Epithelial cell of proximal tubule (primary cell): ENCODE results near the gene GABRA5. TPM values are rescaled to one million over a fixed set of nuclear protein-coding genes. Genes with fewer than 3 reads are reported as not detected.
A peak's percentile ranks its signal among the peaks of the same experiment; 100 is the strongest.

Source experiments
- DNase-seq: peaks from one replicate; pipeline ENCODE4 v3.0.0-alpha.2; 2011; ENCODE audit warnings: low read depth
- H3K4me3 ChIP-seq: 2 replicates; pipeline ENCODE4 v1.5.1; 2011; ENCODE audit warnings: low read depth, mild to moderate bottlenecking, low read length
- CTCF ChIP-seq: conservative IDR thresholded peaks from 2 replicates; pipeline ENCODE4 v1.5.1; 2012; ENCODE audit warnings: low read depth, mild to moderate bottlenecking, low read length
- total RNA-seq: library from RNA; depleted of rRNA; stranded (reverse); fragments of >200 nt; gene quantifications from 2 replicates; pipeline ENCODE4 v1.2.3, GENCODE V29; 2015

The GABRA5 gene
- total RNA-seq, 1 donor from 2014 or later = 0.29 TPM

DNA sequence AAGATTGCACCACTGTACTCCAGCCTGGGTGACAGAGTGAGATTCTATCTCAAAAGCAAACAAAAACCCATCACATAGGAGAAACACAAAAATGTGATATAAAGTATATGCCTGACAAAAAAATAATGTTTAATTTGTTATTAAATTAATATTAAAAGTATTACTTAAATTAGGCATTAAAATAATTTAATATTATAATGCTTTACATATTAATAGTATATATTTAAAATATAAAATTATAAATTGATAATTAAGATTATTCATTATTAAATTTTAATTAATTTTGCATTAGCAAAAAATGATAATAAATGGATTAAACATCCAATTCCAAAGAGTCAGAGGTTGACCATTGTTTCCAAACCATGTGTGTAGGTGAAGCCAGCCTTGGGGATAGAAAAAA, 22.0 kb upstream of the GABRA5 start:
- DNase-seq = no peak

DNA sequence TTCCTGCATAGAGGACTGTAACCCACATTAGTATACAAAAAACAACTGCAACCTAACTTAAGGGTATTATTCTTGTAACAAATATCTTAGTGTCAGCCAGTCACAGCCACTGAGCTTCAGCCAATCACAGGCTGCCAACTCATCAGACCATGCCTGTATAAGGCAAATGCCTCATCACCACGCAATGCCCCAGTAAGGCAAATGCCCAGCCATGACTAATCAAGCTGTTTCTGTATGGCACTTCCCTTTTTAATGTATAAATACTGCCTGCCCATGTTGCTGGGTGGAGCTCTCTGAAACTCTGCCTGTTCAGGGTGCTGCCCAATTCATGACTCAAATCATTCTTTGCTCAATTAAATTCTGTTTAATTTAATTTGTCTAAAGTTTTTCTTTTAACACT, 18.4 kb upstream of the GABRA5 start:
- no peak overlapping the region for H3K4me3 ChIP-seq
- no peak for DNase-seq
- TF ChIP-seq CTCF = no peak

More for the DNA sequence above, 22.0 kb upstream of the GABRA5 start:
- H3K4me3 ChIP-seq = no peak overlapping the region
- no peak for TF ChIP-seq CTCF

- H3K4me3 ChIP-seq = no peak overlapping the region
- DNase-seq = no peak
- no peak for TF ChIP-seq CTCF
Observed at GRCh38 chr15:26850161-26850560, 16.7 kb upstream of the GABRA5 start.

DNA sequence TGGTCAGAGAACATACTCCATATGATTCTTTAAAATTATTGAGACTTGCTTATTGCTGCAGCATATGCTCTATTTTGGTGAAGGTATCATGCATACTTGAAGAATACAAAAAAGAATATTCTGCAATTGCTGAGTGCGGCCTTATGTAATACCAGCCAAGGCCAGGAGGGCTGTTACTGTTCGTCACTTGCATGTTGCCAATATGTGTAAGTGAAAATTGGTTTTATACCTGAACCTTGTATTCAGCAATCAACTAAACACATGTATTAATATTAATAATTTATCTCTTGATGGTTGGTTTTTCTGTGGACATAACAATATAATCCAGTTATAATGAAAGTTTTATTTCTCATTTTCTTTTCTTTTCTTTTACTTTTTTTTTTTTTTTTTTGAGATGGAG, 13.9 kb upstream of the GABRA5 start:
- no peak for TF ChIP-seq CTCF
- no peak for DNase-seq
- no peak overlapping the region for H3K4me3 ChIP-seq

DNA sequence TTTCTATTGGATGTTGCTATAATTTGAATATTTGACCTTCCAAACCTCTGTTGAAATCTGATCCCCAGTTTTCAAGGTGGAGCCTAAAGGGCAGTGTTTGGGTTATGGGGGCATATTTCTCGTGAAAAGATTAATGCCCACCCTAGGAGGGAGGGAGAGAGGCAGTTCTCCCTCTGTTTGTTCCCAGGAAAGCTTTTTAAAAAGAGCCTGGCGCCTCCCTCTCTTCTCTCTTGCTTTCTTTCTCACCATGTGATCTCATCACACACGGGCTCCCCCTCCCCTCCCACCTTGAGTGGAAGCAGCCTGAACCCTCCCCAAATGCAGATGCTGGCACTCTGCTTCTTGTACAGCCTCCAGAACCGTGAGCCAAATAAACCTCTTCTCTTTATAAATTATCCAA, 12.4 kb upstream of the GABRA5 start:
- TF ChIP-seq CTCF = no peak
- no peak for DNase-seq
- H3K4me3 ChIP-seq = no peak overlapping the region

DNA sequence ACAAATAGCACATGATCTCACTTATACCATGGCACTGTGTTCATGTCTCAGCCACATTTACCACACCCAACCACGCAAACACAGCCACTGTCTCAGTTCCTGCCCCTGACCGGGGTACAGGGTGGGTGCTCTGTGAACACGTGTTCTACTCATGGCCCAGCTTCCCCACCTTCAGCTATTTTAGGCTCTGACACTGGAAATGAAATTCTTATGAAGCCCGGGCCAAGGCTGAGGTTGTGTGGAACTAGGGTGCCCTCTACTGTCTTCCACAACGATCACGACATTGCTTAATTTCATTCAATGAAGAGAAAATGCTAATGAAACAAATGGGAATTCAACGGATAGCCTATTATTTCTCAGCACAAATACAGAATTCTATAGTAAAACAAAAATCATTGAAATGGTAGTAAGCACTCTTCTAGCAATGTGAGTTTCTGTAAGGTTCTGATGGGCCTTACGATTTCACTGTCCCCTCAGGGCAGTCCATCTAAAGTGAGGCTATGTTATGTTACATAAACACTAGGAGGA, 2.1 kb upstream of the GABRA5 start:
- DNase-seq = peak; percentile 10
- no peak overlapping the region for H3K4me3 ChIP-seq
- peak; percentile 79 for TF ChIP-seq CTCF

GRCh38 chr15:26867200-26868007, 542 bp downstream of the GABRA5 start:
- DNase-seq = no peak
- TF ChIP-seq CTCF = no peak
- H3K4me3 ChIP-seq = no peak overlapping the region
